ENCODE data around the gene KMT2B.

Gene KMT2B

DNA sequence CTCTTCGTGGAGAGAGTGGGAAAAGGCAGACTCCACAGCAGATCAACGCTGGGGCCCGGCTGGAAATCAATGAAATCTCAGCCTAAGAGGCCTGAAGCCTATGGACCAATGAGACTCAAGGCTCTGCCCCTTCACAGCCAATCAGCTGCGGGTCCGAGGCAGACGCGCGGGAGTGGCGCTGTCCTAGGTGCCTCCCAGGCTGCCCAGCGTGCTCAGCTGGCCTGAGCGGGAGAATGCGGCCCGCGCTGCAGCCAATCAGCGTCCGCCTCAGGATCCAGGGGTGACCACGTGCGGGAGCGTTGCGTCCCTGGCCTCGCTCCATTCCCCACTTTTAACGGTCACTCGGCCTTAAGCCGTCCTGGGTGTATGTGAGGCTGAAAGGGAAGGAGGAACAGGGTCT, 13.6 kb upstream of the KMT2B start, which contains the start of gene ZBTB32:
ZBTB32 (plus strand) TSS at position 341 of the 400 bp plus-strand sequence. CDS start 10,069 bp downstream, outside the sequence.
- DNase-seq: peak; percentile 56

DNA sequence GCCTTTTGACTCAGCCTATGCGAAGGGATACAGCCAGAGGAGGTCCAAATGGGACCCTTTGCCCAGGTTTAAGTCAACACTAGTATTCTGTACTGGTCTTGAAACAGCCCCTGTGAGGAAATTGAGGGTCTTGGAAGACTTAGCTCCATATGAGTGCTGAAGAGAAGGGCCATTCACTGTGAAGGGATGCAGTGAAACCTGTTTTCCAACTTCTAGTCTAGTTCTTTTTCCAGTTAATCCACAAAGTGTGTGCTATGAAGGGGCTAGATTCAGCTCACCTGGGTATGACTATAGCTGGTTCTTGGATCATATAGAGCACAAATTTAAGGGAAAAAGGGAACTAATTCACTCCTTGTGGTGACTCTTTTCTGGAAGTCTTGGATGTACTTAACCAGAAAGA, 9.4 kb upstream of the KMT2B start:
- no peaks in the 10 kb centered on the region for H3K27me3 ChIP-seq (replicated peaks)
- no peaks in the 10 kb centered on the region for H3K36me3 ChIP-seq (replicated peaks)
- H3K4me3 ChIP-seq (ENCODE audit: low read depth, low read length): no peak overlapping the region
- DNase-seq: no peak
- TF ChIP-seq, protein P1, sequence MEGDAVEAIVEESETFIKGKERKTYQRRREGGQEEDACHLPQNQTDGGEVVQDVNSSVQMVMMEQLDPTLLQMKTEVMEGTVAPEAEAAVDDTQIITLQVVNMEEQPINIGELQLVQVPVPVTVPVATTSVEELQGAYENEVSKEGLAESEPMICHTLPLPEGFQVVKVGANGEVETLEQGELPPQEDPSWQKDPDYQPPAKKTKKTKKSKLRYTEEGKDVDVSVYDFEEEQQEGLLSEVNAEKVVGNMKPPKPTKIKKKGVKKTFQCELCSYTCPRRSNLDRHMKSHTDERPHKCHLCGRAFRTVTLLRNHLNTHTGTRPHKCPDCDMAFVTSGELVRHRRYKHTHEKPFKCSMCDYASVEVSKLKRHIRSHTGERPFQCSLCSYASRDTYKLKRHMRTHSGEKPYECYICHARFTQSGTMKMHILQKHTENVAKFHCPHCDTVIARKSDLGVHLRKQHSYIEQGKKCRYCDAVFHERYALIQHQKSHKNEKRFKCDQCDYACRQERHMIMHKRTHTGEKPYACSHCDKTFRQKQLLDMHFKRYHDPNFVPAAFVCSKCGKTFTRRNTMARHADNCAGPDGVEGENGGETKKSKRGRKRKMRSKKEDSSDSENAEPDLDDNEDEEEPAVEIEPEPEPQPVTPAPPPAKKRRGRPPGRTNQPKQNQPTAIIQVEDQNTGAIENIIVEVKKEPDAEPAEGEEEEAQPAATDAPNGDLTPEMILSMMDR (IDR thresholded peaks at IDR 0.05; ENCODE audit: low read depth, low read length, missing control alignments): no peak
- in situ Hi-C loops (cut with HindIII; ENCODE audit: low pct_ligation_motif_present, low sequenced_read_pairs): no loop called here
- H3K27ac ChIP-seq: no peak overlapping the region

More for the DNA sequence above, 13.6 kb upstream of the KMT2B start, which contains the start of gene ZBTB32:
- Histone ChIP-seq H3K27me3 (replicated peaks) (no peaks in the 10 kb centered on the region), H3K27ac (no peak within 1 kb of the TSS), H3K36me3 (replicated peaks) (no peaks in the 10 kb centered on the region), H3K4me3 (ENCODE audit: low read depth, low read length) (no peak within 1 kb of the TSS)
- TF ChIP-seq, protein P1 (IDR thresholded peaks at IDR 0.05; ENCODE audit: low read depth, low read length, missing control alignments): no peak
- in situ Hi-C loops (cut with HindIII; ENCODE audit: low pct_ligation_motif_present, low sequenced_read_pairs): no loop called here

DNA sequence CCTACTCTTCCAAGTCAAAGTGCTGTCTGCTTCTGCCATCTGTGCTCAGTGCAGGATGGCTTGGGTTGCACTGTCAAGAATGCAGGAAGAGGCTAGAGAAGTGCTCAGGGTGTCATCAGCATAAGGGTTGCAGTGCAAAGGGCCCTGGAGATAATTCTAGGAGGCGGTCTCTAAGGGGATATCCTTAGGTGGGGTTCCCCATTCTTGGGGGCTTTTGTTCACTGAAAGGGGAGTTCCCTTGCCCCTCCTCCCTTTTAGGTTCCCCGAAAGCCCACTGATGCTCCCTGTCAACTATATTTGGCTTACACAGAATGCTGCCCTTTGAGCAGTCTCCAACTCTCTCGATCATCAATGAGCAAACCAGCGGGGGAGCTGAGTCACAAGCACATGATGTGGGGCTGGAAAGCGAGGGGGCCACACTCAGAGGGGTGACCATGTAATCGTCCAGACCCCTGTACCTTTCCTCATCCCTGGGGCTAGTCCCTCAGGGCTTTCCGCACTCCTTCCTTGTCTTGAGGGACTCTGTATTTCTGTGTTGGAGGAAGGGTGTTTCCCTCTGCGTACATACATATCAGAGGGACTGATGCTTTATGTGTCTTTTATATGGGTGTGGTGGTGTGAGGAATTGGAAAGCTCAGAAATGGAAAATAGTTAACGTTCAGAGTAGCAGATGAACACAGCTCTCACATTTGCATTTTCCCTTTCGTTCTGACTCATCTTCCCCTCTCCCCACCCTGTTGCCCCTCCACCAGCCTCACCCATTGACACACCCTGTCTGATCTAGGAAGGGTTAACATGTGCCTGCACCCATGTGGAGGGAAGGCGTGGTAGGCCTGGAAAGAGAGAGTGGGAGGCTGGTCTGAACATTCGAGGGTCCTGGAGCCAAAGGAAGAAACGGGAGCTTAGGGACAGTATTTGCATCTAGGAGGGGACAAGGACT, 6.7 kb upstream of the KMT2B start:
- in situ Hi-C loops (cut with HindIII; ENCODE audit: low pct_ligation_motif_present, low sequenced_read_pairs): no loop called here
- Histone ChIP-seq H3K36me3 (replicated peaks) (no peaks in the 10 kb centered on the region), H3K4me3 (ENCODE audit: low read depth, low read length) (no peak overlapping the region), H3K27me3 (replicated peaks) (no peaks in the 10 kb centered on the region), H3K27ac (no peak overlapping the region)
- DNase-seq: no peak
- TF ChIP-seq, protein P1 (IDR thresholded peaks at IDR 0.05; ENCODE audit: low read depth, low read length, missing control alignments): no peak

DNA sequence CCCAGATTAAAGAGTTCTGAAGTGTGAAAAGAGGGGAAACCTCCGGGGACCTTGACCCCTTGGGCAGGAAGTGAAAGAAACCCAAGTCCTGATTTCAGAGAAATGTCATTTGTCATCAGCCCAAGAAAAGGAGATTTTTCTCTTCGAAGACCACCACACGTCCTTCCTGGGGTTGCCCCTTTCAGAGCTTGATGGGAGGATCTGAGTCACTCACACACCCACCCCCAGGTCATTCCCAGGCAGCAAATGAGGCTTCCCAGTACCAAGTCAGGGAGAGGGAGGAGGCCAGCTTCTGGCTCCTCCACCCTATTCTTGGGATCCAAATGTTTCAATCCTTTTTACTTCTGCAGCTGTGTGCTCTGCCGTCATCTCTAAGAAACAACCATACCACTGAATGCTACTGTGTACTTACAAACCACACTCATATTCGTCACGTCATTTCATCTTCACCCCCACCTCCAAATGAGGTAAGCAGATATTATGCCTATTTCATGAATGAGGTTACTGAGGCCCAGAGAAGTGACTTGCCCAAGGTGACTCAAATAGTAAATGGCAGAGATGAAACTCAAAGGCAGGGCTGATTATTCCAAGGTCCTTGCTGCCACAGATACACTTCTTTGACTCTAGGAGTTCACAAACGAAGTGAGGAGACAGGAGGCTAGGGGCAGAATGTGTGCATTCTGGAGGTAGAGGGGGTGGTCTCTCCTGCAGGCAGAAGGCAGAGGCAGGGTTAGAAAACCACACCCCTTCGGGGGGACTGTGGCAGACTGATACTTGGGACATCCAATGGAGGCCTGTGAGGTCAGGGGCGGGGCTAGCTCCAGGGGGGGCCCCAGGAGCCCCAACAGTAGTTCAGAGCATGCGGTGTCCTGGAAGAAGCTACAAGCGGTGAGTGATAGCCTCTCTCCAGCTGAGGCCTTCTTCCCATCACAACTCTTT, 5.0 kb upstream of the KMT2B start:
- TF ChIP-seq, protein P1 (IDR thresholded peaks at IDR 0.05; ENCODE audit: low read depth, low read length, missing control alignments): no peak
- no peaks in the 10 kb centered on the region for H3K36me3 ChIP-seq (replicated peaks)
- no peak overlapping the region for H3K4me3 ChIP-seq (ENCODE audit: low read depth, low read length)
- H3K27ac ChIP-seq: no peak overlapping the region
- no peak for DNase-seq
- no peaks in the 10 kb centered on the region for H3K27me3 ChIP-seq (replicated peaks)
- in situ Hi-C loops (cut with HindIII; ENCODE audit: low pct_ligation_motif_present, low sequenced_read_pairs): no loop called here

DNA sequence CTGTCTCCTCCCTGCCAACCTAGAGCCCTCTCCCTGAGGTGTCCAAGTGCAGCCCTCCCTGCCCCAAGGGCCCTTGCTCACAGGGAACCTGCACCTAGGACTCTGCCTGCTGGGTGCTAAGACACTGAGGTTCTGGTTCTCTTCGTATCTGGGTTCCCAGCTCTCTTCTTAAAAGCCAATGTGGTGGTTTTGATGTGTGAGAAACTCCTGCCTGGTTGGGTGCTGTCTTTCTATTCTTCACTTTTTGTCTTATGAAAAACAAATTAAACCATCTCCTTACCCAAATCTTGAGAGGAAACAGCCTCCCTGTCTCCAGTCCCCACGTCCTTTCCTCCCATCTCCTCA, 4.3 kb upstream of the KMT2B start:
- TF ChIP-seq, protein P1 (IDR thresholded peaks at IDR 0.05; ENCODE audit: low read depth, low read length, missing control alignments): no peak
- no peak overlapping the region for H3K4me3 ChIP-seq (ENCODE audit: low read depth, low read length)
- DNase-seq: no peak
- H3K27ac ChIP-seq: no peak overlapping the region
- in situ Hi-C loops (cut with HindIII; ENCODE audit: low pct_ligation_motif_present, low sequenced_read_pairs): no loop called here
- H3K27me3 ChIP-seq (replicated peaks): no peaks in the 10 kb centered on the region
- no peaks in the 10 kb centered on the region for H3K36me3 ChIP-seq (replicated peaks)

All from brain microvascular endothelial cell (primary cell).